ENCODE measurements around the gene TMEM43. TPM values are rescaled to one million over a fixed set of nuclear protein-coding genes. Genes with fewer than 3 reads are reported as not detected.
"Not testable (repeated sequence)": the region's sequence is repeated elsewhere in the genome, so short reads cannot be mapped to it uniquely, and the experiment has no call there.

TMEM43 gene
- total RNA-seq, 1 donor from 2014 or later = 84.9 TPM

GRCh38 chr3:14092464-14092863 lies 32.4 kb upstream of the TMEM43 start:
- no peak for TF ChIP-seq CTCF (IDR thresholded peaks at IDR 0.05)
- H3K4me1 Mint-ChIP-seq (ENCODE audit: low read depth) = no peaks in the 10 kb centered on the region

GRCh38 chr3:14093831-14094230 lies 31.0 kb upstream of the TMEM43 start:
- Mint-ChIP-seq H3K36me3 (ENCODE audit: low read depth) (no peaks in the 10 kb centered on the region), H3K27ac (ENCODE audit: unreplicated experiment) (no peak overlapping the region), H3K4me1 (ENCODE audit: low read depth) (no peaks in the 10 kb centered on the region), H3K4me3 (ENCODE audit: unreplicated experiment) (no peak overlapping the region), H3K27me3 (ENCODE audit: low read depth) (peaks cover 38% of the 10 kb centered on the region), H3K9me3 (ENCODE audit: low read depth) (peaks cover 19% of the 10 kb centered on the region)
- DNase-seq (ENCODE audit: low spot score) = no peak
- no peak for TF ChIP-seq CTCF (IDR thresholded peaks at IDR 0.05)

More at GRCh38 chr3:14092464-14092863, 32.4 kb upstream of the TMEM43 start:
- no peaks in the 10 kb centered on the region for H3K36me3 Mint-ChIP-seq (ENCODE audit: low read depth)
- no peak overlapping the region for H3K4me3 Mint-ChIP-seq (ENCODE audit: unreplicated experiment)
- H3K9me3 Mint-ChIP-seq (ENCODE audit: low read depth) = peaks cover 25% of the 10 kb centered on the region
- no peak overlapping the region for H3K27ac Mint-ChIP-seq (ENCODE audit: unreplicated experiment)
- peaks cover 39% of the 10 kb centered on the region for H3K27me3 Mint-ChIP-seq (ENCODE audit: low read depth)
- DNase-seq (ENCODE audit: low spot score) = no peak

- H3K9me3 Mint-ChIP-seq (ENCODE audit: low read depth) = peaks cover 9% of the 10 kb centered on the region
- TF ChIP-seq CTCF (IDR thresholded peaks at IDR 0.05) = peak; percentile 9
- no peak overlapping the region for H3K4me3 Mint-ChIP-seq (ENCODE audit: unreplicated experiment)
- peaks cover 34% of the 10 kb centered on the region for H3K27me3 Mint-ChIP-seq (ENCODE audit: low read depth)
- no peaks in the 10 kb centered on the region for H3K36me3 Mint-ChIP-seq (ENCODE audit: low read depth)
- H3K27ac Mint-ChIP-seq (ENCODE audit: unreplicated experiment) = no peak overlapping the region
- DNase-seq (ENCODE audit: low spot score) = no peak
- no peaks in the 10 kb centered on the region for H3K4me1 Mint-ChIP-seq (ENCODE audit: low read depth)
Measured at GRCh38 chr3:14096742-14097141, 28.1 kb upstream of the TMEM43 start.

- Mint-ChIP-seq H3K27ac (ENCODE audit: unreplicated experiment) (no peak overlapping the region), H3K4me3 (ENCODE audit: unreplicated experiment) (no peak overlapping the region), H3K9me3 (ENCODE audit: low read depth) (peaks cover 9% of the 10 kb centered on the region), H3K27me3 (ENCODE audit: low read depth) (peaks cover 36% of the 10 kb centered on the region), H3K4me1 (ENCODE audit: low read depth) (no peaks in the 10 kb centered on the region), H3K36me3 (ENCODE audit: low read depth) (no peaks in the 10 kb centered on the region)
- no peak for DNase-seq (ENCODE audit: low spot score)
- no peak for TF ChIP-seq CTCF (IDR thresholded peaks at IDR 0.05)
Measured at GRCh38 chr3:14097616-14098391, 27.0 kb upstream of the TMEM43 start.

DNA sequence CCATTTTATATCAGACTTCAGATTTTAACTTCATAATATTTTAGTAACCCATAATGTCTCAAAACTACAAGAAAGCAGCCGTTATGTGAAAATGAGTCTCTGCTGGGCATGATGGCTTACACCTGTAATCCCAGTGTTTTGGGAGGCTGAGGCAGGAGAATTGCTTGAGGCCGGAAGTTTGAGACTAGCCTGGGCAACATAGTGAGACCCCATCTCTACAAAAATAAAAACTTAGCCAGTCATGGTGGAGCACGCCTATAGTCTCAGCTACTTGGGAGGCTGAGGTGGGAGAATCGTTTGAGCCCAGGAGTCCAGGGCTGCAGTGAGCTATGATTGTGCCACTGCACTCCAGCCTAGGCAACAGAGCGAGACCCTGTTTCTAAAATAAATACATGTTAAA lies 15.0 kb upstream of the TMEM43 start:
- H3K4me3 Mint-ChIP-seq (ENCODE audit: unreplicated experiment); DNase-seq (ENCODE audit: low spot score); H3K9me3 Mint-ChIP-seq (ENCODE audit: low read depth); H3K27ac Mint-ChIP-seq (ENCODE audit: unreplicated experiment); H3K27me3 Mint-ChIP-seq (ENCODE audit: low read depth); H3K4me1 Mint-ChIP-seq (ENCODE audit: low read depth): not testable (repeated sequence)
- peaks cover 16% of the 10 kb centered on the region for H3K36me3 Mint-ChIP-seq (ENCODE audit: low read depth)

DNA sequence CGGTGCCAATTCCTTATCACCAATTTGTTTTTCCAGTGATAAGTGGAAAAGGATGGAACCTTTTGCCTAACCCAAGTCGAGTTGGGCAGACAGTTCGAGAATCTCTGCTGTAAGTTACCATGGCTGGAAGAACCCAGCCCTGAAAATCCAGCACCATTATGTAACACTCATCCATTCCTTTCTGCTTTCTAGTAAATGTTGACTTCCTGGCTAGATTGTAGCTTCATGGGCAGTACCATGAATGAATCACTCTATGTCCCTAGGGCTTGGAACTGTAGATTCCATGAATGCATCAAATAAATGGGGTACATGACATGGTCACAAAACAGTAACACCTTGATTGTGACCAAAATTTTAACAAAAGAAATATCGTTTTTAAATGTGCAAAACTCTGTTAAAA lies 14.2 kb upstream of the TMEM43 start:
- H3K4me1 Mint-ChIP-seq (ENCODE audit: low read depth) = no peaks in the 10 kb centered on the region
- H3K9me3 Mint-ChIP-seq (ENCODE audit: low read depth) = peaks cover 2% of the 10 kb centered on the region
- no peak overlapping the region for H3K27ac Mint-ChIP-seq (ENCODE audit: unreplicated experiment)
- peaks cover 15% of the 10 kb centered on the region for H3K36me3 Mint-ChIP-seq (ENCODE audit: low read depth)
- peaks cover 6% of the 10 kb centered on the region for H3K27me3 Mint-ChIP-seq (ENCODE audit: low read depth)
- H3K4me3 Mint-ChIP-seq (ENCODE audit: unreplicated experiment) = no peak overlapping the region
- no peak for DNase-seq (ENCODE audit: low spot score)
- no peak for TF ChIP-seq CTCF (IDR thresholded peaks at IDR 0.05)

Data from chondrocyte (in vitro differentiated cells).